Measurements from ENCODE around the gene ADAT3.

DNA sequence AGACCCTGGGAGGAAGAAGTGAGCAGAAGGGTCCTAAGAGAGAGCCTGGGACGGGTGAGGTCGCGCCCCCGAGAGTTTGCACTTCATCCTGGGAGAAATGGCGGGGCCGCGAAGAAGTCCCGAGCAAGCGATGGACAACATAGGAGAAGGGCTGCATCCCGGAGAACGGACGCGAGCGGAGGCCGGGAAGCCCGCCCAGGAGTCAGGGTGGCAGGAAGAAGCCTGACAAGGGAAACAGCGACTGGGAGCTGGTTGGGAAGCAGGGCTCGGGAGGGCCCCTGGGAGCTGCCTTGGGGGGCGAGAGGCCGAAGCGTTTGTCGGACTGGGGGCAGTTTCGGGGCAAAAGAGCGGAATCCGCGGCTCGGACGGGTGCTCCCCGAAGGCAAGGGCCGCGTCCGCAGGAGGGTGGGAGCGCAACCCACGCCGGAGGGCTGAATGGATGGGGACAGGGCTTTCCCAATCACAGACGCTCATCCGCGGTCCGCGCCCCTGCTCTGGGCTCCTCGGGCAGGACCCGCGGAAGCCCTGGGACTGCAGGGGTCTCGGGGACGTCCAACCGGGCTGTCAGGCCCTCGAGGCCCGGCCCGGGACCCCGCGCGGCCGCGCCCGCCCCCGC, 20.4 kb upstream of the ADAT3 start:
- TF ChIP-seq, protein P1, sequence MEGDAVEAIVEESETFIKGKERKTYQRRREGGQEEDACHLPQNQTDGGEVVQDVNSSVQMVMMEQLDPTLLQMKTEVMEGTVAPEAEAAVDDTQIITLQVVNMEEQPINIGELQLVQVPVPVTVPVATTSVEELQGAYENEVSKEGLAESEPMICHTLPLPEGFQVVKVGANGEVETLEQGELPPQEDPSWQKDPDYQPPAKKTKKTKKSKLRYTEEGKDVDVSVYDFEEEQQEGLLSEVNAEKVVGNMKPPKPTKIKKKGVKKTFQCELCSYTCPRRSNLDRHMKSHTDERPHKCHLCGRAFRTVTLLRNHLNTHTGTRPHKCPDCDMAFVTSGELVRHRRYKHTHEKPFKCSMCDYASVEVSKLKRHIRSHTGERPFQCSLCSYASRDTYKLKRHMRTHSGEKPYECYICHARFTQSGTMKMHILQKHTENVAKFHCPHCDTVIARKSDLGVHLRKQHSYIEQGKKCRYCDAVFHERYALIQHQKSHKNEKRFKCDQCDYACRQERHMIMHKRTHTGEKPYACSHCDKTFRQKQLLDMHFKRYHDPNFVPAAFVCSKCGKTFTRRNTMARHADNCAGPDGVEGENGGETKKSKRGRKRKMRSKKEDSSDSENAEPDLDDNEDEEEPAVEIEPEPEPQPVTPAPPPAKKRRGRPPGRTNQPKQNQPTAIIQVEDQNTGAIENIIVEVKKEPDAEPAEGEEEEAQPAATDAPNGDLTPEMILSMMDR (IDR thresholded peaks at IDR 0.05) = no peak
- TF ChIP-seq POLR2A (IDR thresholded peaks at IDR 0.05) = no peak
